NK-92 treated with Interleukin-12 subunit alpha and Interleukin-12 subunit beta, amount 100 ng/mL, for 24 hours (cell line): ENCODE results near the gene TVP23A.
"Not testable (repeated sequence)": the region's sequence is repeated elsewhere in the genome, so short reads cannot be mapped to it uniquely, and the experiment has no call there.

Experiments used
- DNase-seq: peaks from one replicate; lab custom pipeline; 2025; lab: John Stamatoyannopoulos, UW

TVP23A gene

DNA sequence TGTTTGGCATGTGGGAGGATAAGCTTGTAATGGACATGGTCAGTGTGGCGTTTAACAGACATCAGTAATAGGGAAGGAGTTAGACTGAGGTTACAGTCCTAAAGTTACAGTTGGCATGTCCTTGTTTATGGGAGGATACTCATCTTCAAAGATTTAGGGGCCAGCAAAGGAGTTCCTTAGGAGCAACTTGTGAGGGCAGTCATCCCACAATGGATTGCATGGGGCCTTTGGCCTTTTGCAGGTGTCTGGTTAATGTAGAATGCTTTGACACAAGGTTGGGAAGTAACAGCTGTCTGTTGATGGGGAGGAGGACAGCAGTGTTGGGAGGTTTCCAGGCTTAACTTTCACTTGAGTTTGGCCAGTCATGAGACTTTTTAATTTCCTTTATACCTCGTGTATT is 72.8 kb downstream of the TVP23A start:
- DNase-seq = no peak

DNA sequence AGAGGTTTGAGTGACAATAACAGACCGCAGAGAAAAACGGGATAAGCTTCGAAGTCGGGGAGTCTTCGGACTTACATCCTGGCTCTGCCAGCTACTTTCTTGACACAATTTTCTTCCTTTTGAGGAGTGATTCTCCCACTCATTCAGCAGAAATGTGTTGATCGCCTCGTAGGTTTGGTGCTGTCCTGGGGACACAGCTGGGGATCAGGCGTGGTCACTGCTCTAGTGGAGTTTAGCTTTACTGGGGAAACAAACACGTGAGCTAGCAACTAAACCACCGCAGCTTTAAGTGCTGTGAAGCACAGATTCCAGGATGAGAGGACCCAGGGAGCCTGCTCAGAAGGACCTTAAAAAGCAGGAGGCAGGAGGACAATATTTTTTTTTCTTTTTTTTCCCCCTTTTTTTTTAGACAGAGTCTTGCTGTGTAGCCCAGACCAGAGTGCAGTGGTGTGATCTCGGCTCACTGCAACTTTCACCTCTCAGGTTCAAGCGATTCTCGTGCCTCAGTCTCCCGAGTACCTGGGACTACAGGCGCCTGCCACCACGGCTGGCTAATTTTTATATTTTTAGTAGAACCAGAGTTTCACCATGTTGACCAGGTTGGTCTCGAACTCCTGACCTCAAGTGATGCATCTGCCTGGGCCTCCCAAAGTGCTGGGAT is 74.1 kb downstream of the TVP23A start:
- DNase-seq = no peak

DNA sequence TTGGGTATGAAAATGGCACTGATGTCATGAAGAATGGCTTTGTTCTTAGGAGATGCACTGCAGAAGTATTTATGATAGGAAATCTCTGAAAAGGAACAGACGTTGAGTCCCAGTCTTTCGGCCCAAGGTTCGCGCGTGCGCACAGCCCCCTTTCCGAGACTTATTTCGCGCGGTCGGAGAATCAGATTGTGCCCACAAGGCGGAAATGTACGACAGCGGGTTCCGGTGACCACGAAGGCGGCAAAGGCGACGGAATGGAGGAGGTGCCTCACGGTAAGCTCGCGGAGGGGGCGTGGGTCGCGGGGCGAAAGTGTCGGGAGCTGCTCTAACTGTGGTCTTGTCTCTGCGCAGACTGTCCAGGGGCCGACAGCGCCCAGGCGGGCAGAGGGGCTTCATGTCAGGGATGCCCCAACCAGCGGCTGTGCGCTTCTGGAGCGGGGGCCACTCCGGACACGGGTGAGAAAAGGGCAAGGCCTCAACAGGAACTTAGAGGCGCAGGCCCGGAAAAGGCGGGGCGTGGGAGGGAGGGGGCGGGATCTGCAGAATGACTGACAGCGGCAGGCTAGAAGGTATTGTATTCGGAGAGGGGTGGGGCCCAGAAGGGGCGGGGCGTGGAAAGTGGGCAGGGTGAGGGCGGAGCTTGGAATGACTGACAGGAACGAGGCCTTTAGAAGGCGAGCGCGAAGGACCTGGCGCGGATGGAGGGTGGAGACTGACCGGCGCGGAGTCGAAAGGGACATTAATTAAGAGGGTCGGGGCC is 74.8 kb downstream of the TVP23A start, which contains the start of gene NUBP1:
NUBP1 (plus strand) TSS at position 233 of the 760 bp plus-strand sequence; CDS start at position 255, 22 bp downstream.
- peak; percentile 99 for DNase-seq

DNA sequence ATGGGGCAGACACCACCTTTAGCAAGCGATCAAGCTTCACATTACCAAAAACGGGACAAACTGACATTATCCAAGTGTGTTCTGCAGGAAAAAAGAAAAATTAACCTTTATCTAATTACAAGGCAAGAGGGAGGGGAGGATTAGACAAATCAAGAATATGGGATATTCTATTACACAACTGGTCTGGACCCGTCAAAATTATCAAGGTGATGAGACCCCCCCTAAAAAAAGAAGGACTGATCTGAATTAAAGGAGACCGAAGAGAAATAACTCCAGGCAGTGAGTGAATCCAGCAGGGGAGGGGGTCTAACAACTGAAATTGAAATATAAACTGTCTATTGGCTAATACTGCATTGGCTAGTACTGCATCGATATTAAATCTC is 75.4 kb downstream of the TVP23A start:
- no peak for DNase-seq

DNA sequence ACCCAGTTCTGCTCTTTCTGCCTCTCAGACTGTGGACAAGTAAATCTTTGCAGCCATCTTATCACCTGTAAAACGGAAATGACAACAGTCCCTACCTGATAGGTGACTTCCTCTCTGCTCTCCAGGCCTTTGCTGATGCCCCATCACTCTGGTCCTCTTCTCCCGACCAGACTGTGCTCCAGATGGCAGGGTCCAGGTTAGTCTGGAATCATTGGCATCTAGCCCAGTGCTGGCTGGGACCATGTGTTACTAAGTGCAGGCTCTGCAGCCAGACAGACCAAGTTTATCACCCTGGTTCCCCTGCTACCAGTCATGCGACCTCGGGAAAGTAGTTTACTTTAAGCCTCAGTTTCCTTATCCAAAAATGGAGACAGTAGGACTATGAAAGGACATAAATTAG is 76.8 kb downstream of the TVP23A start:
- DNase-seq = no peak

DNA sequence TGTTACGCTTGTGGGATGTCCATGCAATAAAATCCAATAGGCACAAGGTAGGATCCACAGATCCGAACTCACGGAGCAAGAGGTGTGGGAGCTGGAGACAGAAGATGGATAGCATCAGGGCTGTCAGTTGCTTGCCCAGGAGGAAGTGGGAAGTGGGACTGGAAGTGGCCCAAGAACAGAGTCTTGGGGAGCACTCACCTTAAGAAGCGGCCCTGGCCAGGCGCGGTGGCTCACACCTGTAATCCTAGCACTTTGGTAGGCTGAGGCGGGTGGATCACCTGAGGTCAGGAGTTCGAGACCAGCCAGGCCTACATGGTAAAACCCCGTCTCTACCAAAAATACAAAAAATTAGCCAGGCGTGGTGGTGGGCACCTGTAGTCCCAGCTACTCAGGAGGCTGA is 77.3 kb downstream of the TVP23A start:
- DNase-seq = not testable (repeated sequence)

DNA sequence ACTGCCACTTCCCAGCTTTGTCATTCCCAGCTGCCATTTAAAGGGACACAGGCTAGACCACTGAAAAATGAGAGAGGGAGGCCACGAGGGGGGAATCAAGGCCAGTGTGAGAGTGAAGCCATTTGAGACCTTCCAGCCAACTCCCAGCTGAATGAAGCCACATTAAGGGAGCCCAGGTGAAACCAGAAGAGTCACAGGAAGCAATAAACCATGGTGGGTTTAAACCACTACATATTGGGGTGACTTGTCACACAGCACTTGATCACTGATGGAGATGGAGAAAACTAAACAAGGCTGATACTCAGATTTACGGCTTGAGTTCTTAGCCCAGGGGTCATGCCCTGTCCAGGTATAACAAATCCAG is 77.8 kb downstream of the TVP23A start:
- no peak for DNase-seq

DNA sequence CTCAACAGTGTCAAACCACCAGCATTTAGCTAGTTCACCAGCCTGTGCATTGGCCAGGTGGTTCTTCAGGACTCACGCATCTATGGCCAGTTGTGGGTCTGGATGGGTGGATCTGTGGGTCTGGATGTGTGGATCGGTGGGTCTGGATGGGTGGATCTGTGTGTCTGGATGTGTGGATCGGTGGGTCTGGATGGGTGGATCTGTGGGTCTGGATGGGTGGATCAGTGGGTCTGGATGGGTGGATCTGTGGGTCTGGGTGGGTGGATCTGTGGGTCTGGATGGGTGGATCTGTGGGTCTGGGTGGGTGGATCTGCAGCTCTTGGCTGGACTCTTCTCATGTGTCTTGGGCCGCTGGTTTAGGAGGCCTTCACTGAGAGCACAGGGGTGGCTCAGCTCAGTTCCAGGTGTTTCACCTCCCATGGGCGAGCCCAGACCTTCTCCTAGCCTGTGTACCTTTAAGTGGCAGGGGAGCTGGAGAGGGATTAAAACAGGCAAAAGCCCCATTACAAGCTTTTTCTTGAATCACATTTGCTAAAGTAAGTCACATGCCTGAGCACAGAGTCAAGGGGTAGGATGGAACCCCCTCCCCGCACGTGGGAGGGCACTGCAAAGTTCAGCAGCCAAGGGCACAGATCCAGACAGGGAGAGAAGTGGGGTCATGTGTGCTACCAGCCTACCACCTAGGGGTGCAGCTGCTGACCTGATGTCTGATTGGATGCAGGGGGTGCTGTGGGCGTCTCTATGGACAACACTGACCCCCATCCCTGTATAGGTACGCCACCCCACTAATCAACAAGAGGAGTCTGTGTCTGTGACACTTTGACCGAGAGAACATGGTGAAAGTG is 78.4 kb downstream of the TVP23A start:
- no peak for DNase-seq

DNA sequence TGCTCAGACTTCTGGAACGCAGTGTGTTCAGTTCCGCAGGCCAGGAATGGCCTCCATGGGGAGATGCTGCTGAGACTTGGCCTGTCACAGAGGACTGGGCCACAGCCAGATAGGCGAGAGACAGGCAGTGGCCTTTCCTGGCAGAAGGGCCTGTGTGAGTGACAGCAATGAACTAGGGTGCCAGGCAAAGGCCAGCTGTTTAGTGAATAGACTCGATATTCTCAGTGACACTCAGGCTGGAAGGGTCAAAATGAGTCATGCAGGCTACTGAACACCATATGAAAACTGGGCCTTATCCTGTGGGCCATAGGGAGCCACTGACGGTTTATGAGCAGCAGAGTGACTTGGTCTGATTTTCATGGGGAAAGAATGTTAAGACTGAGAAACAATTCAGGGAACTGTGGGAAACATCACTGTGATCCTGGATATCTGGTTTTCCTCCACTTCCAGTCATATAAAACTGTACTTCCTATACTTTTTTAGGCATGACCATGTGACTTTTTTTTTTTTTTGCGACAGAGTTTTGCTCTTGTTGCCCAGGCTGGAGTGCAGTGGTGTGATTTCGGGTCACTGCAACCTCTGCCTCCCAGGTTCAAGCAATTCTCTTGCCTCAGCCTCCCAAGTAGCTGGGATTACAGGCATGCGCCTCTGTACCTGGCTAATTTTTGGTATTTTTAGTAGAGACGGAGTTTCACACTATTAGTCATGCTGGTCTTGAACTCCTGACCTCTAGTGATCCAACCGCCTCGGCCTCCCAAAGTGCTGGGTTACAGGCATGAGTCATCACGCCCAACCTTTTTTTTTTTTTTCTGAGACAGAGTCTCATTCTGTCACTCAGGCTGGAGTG is 80.1 kb downstream of the TVP23A start:
- peak; percentile 58 for DNase-seq

DNA sequence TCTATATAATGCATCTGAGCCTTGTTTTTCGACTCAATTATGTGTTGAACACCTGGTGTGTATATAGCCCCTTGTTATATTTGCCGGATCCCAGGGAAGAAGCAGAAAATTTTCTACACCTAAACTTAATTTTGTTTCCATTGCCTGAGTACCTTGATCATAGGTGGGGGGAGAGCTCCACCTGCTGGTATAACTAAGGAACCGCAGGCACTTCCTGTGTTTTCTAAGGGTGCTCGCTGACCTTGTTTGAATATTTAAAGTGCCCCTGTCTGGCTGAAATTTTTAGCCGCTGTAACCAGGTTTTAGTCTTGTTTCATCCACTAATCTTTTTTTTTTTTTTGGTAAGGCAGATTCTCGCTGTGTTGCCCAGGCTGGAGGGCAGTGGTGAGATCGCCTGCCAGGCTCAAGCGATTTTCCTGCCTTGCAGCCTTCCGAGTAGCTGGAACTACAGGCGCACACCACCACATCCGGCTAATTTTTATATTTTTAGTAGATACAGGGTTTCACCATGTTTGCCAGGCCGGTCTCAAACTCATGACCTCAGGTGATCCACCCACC is 81.4 kb downstream of the TVP23A start:
- DNase-seq = peak; percentile 24

DNA sequence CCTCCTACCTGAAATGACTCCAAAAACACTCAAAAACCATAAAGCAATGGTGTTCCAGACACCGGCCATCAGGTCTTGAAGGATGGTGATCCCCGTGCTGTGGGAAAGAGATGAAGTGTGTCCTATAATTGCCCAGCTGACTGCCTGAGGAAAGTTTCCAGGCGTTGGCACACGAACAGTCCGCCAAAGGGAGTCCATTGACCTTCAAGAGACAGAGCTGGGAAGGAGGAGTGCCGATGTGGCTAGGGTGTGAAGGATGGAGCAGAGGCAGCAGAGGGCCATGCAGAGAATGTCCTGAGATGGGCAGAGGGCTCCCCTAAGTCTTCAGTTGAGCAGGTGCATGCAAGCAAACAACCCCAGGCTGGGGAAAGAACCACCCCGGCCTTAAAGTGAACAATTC is 86.8 kb downstream of the TVP23A start:
- DNase-seq = no peak

DNA sequence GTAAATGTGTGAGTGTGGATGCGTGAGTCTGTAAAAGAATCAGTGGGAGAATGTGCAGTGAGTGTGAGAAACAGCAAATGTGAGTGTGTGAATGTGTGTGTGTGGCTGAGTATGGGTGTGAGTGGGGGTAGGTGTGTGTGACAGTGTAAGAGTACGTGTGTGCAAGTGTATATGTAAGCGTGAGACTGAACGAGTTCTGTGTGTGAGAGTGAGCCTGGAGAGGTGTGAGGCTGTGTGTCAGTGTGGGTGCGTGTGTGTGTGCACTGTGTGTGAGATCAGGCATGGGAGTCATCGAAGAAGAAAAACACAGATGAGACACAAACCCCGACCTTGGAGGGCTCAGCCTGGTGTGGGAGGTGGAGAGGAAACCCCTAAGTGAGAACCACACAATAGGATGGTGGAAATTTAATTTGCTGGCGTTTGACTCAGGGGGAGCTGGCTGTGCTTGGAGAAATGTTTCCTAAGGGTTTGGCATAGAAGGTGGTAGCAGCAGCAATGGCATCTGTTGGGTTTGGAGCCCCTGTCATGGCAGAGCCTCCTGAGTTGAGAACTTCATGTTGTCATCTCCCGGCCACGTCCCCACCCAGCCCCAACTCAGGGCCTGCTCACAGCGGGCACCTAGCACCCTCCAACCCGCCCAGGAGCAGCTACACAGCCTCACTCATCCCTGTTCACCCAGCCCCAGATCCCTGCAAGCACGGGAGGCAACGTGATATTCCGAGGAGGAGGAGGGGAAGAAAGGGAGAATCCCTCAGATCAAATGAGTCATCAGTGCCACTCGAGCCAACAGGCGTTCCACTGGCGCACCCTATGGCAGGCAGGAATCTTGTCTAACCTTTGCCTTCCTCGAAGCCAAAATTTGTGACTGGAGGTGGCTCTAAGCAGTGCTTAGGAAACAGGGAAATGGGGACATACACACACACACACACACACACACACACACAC is 89.2 kb downstream of the TVP23A start:
- no peak for DNase-seq

DNA sequence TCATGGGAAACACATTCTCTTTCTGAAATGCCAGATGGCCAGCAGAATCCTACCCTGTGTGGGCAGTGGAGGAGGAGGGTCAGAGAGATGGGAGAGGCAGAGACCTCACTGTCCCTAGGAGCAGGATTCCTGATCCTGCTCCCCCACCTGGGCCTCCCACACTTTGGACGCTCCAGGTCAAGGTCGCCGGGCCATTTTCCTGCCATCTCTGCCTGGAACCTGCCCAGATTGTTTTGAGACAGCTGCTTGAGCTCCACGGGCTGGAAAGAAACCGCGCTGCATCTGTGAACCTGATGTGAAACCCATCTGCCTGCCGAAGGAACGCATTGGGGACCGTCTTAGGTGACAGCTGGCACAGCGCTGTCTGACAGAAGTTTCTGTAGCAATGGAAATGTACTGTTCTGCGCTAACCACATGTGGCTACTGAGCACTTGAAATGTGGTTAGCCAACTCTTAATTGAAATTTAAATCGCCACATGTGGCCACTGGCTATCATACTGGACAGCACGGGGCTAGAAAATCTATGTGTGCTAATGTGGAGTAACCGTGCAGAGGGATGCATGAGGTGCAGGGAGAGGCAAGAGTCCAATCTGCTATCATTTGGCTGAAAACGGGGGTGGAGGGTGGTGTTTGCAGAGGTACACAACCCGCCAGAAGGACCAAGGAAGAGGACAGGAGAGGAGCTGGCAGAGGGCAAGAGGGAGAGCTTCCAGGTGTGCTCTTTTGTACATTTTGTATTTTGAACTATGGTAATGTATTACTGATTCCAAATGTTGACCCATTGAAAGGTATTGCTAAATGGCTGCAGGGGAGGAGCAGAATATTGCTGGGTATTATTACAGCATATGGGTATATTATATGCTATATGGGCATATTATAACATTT is 90.3 kb downstream of the TVP23A start:
- no peak for DNase-seq
